Measurements from ENCODE around the gene DGKD. TPM values are rescaled to one million over a fixed set of nuclear protein-coding genes. Genes with fewer than 3 reads are reported as not detected.

The DGKD gene
- total and polyA plus RNA-seq, 9 of the 15 experiments (the other 6 are each of a cell fraction or from before 2014, with no cell fraction given): 0.52 to 29.5 (median 10.6) TPM

DNA sequence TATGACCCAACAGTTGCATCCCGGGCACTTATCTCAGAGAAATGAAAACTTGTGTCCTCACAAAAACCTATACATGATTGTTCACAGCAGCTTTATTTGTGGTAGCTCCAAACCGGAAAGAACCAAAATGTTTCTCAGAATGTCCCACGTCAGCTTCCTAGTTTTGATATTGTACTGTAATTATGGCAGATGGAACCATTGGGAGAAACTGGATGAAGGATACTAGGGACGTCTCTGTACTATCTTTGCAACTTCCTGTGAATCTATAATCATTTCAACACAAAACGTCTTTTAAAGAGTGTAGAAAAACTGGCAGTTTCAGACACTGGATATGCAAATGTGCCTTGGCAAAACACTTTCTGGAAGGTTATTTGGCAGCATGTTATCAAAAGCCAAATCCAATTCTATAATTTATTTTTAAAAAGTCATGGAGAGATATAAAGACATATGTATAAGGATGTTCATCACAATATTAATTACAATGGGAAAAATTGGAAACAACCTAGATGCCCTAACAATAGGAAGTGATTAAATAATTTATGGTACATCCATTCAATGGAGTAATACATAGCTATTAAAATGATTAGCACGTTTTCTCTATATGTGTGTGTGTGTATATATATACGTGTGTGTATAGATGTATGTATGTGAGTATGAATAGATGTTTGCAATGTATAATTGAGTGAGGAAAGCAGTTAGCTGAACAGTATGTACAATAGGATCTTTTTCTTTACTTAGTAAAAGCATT is 36.9 kb upstream of the DGKD start:
- Histone ChIP-seq H3K79me2 (ENCODE audit: control insufficient read depth, insufficient read depth, low read length) (no peaks in the 10 kb centered on the region), H3K27me3 (ENCODE audit: control insufficient read depth in 2 of 2, insufficient read depth in 2 of 2, low read length in 2 of 2) (peaks cover 0 to 40% of the 10 kb centered on the region in 2 experiments; a peak in 3 of 5 replicates), H3K36me3 (ENCODE audit: control insufficient read depth, insufficient read depth, low read length) (no peaks in the 10 kb centered on the region), H3K9me1 (ENCODE audit: control insufficient read depth, insufficient read depth, low read length) (no peaks in the 10 kb centered on the region), H3K9me3 (replicated peaks; ENCODE audit: control insufficient read depth, insufficient read depth, low read depth, low read length) (no peaks in the 10 kb centered on the region), H3K27ac (ENCODE audit: extremely low read depth, low read depth, low read length) (no peak overlapping the region), H2AFZ (ENCODE audit: low read depth, low read length) (no peak overlapping the region), H3K4me1 (replicated peaks in 1 of 2; ENCODE audit: control insufficient read depth in 2 of 2, insufficient read depth in 2 of 2, low read length in 2 of 2) (no peaks in the 10 kb centered on the region), H4K20me1 (replicated peaks; ENCODE audit: control insufficient read depth, insufficient read depth, low read length) (no peaks in the 10 kb centered on the region), H3K9ac (ENCODE audit: insufficient read depth in 1 of 2, low read depth in 2 of 2, low read length in 2 of 2) (no peak overlapping the region), H3K4me2 (ENCODE audit: insufficient read depth, low read length) (no peak overlapping the region), H3K4me3 (no peak overlapping the region)
- POLR2A ChIA-PET: no interaction called here
- TF ChIP-seq RFX7 (CRISPR knock-in tag; IDR thresholded peaks at IDR 0.05) (no peak), KAT7 (CRISPR knock-in tag; IDR thresholded peaks at IDR 0.05; ENCODE audit: borderline replicate concordance) (no peak), ZNF124 (CRISPR knock-in tag; IDR thresholded peaks at IDR 0.05) (no peak), SMARCA4 (IDR thresholded peaks at IDR 0.05) (no peak), TEAD1 (CRISPR knock-in tag; IDR thresholded peaks at IDR 0.05) (no peak), ADNP (tag; IDR thresholded peaks at IDR 0.05) (no peak), ARHGAP35 (IDR thresholded peaks at IDR 0.05; ENCODE audit: partially characterized antibody) (no peak), ZFP36 (IDR thresholded peaks at IDR 0.05; ENCODE audit: low read depth, low read length, partially characterized antibody) (no peak)
- TF ChIP-seq, protein P1, sequence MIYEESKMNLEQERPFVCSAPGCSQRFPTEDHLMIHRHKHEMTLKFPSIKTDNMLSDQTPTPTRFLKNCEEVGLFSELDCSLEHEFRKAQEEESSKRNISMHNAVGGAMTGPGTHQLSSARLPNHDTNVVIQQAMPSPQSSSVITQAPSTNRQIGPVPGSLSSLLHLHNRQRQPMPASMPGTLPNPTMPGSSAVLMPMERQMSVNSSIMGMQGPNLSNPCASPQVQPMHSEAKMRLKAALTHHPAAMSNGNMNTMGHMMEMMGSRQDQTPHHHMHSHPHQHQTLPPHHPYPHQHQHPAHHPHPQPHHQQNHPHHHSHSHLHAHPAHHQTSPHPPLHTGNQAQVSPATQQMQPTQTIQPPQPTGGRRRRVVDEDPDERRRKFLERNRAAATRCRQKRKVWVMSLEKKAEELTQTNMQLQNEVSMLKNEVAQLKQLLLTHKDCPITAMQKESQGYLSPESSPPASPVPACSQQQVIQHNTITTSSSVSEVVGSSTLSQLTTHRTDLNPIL (CRISPR knock-in tag; IDR thresholded peaks at IDR 0.05): no peak
- TF ChIP-seq, protein P2, sequence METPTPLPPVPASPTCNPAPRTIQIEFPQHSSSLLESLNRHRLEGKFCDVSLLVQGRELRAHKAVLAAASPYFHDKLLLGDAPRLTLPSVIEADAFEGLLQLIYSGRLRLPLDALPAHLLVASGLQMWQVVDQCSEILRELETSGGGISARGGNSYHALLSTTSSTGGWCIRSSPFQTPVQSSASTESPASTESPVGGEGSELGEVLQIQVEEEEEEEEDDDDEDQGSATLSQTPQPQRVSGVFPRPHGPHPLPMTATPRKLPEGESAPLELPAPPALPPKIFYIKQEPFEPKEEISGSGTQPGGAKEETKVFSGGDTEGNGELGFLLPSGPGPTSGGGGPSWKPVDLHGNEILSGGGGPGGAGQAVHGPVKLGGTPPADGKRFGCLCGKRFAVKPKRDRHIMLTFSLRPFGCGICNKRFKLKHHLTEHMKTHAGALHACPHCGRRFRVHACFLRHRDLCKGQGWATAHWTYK (CRISPR knock-in tag; IDR thresholded peaks at IDR 0.05): no peak
- DNase-seq (ENCODE audit: extremely low read depth in 1 of 4, low spot score in 3 of 4) (no peak), FAIRE-seq (no peak), ATAC-seq (no peak)
- in situ Hi-C loops (cut with MboI): no loop called here
- intact Hi-C loops (cut with micrococcal nuclease): no loop called here
- WGBS (ENCODE audit: insufficient coverage, low coverage, missing lambda C conversion rate): 6% methylated on average over 7 of the region's 7 CpGs
- CTCF ChIA-PET (ENCODE audit: low intra/inter-chr PET ratio): no interaction called here
- BruUV-seq (replicated peaks): no TSS peak
